ENCODE measurements around the gene PARK7.

Gene PARK7

GRCh38 chr1:7984811-7985210 lies 23.3 kb downstream of the PARK7 start:
- DNase-seq (ENCODE audit: low read depth), result no peak

GRCh38 chr1:7985851-7986612 lies 24.5 kb downstream of the PARK7 start:
- DNase-seq (ENCODE audit: low read depth), result no peak

- DNase-seq (ENCODE audit: low read depth), result no peak
Measured at GRCh38 chr1:7987528-7987927, 26.0 kb downstream of the PARK7 start.

GRCh38 chr1:7988576-7988975 lies 27.1 kb downstream of the PARK7 start:
- no peak for DNase-seq (ENCODE audit: low read depth)

GRCh38 chr1:7989762-7990428 lies 28.4 kb downstream of the PARK7 start:
- no peak for DNase-seq (ENCODE audit: low read depth)

GRCh38 chr1:7991504-7992440 lies 30.3 kb downstream of the PARK7 start:
- no peak for DNase-seq (ENCODE audit: low read depth)

GRCh38 chr1:7992885-7993284 lies 31.4 kb downstream of the PARK7 start:
- DNase-seq (ENCODE audit: low read depth), result no peak

- no peak for DNase-seq (ENCODE audit: low read depth)
Measured at GRCh38 chr1:7993593-7994479, 32.3 kb downstream of the PARK7 start.

- DNase-seq (ENCODE audit: low read depth), result no peak
Measured at GRCh38 chr1:7994827-7995226, 33.3 kb downstream of the PARK7 start.

GRCh38 chr1:7995437-7995836 lies 33.9 kb downstream of the PARK7 start:
- DNase-seq (ENCODE audit: low read depth), result no peak

GRCh38 chr1:8002329-8002910 lies 40.9 kb downstream of the PARK7 start:
- DNase-seq (ENCODE audit: low read depth), result no peak

GRCh38 chr1:8002921-8003320 lies 41.4 kb downstream of the PARK7 start:
- DNase-seq (ENCODE audit: low read depth), result no peak

- DNase-seq (ENCODE audit: low read depth), result no peak
Measured at GRCh38 chr1:8003438-8004112, 42.1 kb downstream of the PARK7 start.

- no peak for DNase-seq (ENCODE audit: low read depth)
Measured at GRCh38 chr1:8004113-8004802, 42.7 kb downstream of the PARK7 start.

GRCh38 chr1:8004803-8005573 lies 43.5 kb downstream of the PARK7 start:
- peak; percentile 96 for DNase-seq (ENCODE audit: low read depth)

- DNase-seq (ENCODE audit: low read depth), result no peak
Measured at GRCh38 chr1:8006037-8006963, 44.8 kb downstream of the PARK7 start.

GRCh38 chr1:8009043-8010002 lies 47.8 kb downstream of the PARK7 start:
- DNase-seq (ENCODE audit: low read depth), result no peak
